Activated CD4-positive, alpha-beta T cell treated with anti-CD3 and anti-CD28 coated beads for 4 hours (primary cell): ENCODE data around the gene ROS1.

Experiments used
- DNase-seq, 2 donors: peaks; one replicate each; pipeline ENCODE4 v3.0.0-alpha.2; 2020

Gene ROS1

DNA sequence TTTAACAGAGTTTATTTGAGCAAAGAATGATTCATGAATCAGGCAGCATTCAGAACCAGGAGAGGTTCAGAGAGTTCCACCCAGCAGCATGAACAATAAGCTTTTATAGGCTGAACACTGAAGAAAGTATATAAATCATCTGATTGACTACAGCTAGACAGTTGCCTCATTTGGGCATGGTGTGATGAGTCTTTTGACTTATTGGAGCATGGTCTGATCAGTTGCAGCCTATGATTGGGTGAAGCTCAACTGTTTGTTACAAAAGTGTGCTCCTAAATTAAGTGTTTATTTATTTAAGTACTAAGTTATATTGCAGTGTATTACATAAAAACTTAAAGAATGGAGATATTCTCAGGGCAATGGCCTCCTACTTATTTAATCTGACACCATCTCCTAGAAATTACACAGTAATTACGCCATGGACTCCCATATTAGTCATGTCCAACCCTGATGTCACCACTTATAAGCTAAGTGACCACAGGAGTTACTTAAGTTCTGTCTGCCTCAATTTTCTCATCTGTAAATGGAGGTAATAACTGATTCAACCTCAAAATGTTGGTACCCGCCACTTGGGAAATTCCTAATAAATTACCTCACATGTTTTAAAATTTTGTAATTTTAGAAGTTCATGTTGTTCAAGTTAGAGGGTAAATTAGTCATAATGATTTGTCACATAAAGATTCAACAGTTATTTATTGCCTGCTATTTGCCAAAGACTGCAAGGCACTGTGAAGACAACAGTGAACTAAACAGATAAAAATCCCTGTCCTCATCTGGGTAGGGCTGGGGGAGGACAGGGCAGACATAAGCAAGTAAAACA is 15.2 kb upstream of the ROS1 start:
- DNase-seq: no peak

GRCh38 chr6:117432273-117432672 is 6.5 kb upstream of the ROS1 start:
- DNase-seq: no peak

DNA sequence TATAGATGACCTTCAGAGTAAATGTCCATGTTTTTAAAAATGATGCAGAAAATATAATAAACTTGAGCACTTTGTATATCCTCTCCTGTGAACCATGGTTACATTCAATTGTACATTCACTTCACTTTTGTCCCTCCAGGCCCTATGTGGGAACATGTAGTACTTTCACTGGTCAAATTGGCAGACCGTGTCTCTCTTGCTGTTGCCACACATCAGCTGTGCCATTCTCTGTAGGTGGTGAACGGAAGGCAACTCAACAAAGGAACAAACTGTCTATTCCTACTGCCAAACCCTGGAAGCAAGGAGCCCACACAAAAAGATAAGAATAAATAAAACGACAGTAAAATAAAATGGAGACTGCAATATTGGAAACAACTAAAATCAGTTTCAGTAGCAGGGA is 2.0 kb downstream of the ROS1 start:
- DNase-seq: no peak

- no peak for DNase-seq
Observed at GRCh38 chr6:117418320-117418719, 7.4 kb downstream of the ROS1 start.

DNA sequence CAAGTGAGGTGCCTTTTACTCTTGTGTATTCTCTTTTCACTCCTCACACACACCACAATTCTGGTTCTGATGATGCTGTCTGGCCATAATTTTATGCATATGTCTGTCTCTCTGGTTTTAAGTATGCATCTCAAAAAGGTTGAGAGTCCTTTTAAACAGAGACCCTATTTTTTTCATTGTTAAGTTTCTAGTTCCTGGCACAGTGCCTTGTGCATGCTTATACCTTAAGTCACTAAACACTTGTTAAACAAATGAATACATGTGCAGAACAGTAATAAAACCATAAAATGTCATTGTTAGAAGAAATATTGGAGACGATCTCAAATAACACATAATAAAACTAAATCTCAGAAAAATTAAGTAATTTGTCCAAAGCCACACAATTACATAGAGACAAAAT is 7.9 kb downstream of the ROS1 start:
- no peak for DNase-seq

DNA sequence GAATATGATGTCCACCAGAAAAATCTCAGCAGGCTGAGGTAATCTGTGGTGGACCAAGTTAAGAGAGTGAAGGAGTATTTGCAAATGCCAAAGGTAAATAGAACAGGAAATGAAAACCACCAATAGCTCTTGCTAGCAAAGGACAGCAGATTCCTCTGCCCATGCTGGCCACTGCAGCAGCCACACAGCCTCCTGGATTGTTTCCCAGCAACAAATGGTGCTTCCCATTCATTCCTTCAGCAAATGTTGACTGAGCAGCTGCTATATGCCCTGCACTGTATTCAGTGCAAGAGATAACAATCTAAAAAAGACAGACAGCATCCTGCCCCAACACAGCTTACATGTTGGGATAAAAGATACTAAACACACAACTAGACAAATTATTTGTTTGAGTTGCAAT is 11.0 kb downstream of the ROS1 start:
- DNase-seq: no peak

- no peak for DNase-seq
Observed at GRCh38 chr6:117411474-117411873, 14.3 kb downstream of the ROS1 start.

GRCh38 chr6:117409863-117410262 is 15.9 kb downstream of the ROS1 start:
- no peak for DNase-seq

- no peak for DNase-seq
Observed at GRCh38 chr6:117409420-117409819, 16.3 kb downstream of the ROS1 start.

- DNase-seq: no peak
Observed at GRCh38 chr6:117404548-117404947, 21.2 kb downstream of the ROS1 start.

- no peak for DNase-seq
Observed at GRCh38 chr6:117401799-117402198, 23.9 kb downstream of the ROS1 start.

GRCh38 chr6:117399924-117400323 is 25.8 kb downstream of the ROS1 start:
- DNase-seq: no peak

- no peak for DNase-seq
Observed at GRCh38 chr6:117399126-117399525, 26.6 kb downstream of the ROS1 start.

GRCh38 chr6:117397536-117398227 is 28.1 kb downstream of the ROS1 start:
- DNase-seq: no peak

DNA sequence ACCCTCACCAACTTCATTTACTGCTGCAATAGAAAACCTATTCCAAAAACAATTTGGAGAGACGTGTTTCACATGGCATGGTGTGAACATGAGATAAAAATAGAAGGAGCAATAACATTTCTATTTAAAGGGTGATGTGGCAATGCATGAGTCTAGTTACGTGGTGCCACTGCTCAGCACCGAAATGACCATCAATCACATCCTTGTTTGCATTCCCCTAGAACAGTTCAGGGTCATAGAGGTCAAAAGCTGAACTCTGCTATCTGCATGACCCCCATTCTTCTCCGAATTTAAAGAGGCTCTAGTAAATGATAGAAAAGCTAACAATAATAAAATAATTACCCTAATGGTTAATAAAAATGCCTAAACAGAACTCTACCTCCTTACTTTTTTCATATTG is 29.5 kb downstream of the ROS1 start:
- no peak for DNase-seq

DNA sequence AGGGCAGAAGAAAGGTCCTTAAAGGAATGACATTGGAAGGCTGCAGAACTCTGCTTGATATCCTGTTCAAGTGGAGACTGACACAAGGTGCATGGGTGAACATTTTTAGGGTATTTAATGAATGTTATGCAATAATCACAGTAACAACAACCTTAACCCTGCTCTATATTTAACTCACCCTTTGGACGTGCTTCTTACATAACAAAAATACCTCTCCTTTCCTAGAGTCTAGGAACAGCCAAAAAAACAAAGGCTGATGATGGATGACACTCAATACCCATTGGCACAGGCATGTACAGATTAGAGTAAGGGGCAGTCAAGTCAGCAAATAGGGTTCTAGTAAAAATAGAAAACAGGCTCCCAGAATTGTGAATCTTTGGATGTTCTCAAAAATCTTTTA is 30.6 kb downstream of the ROS1 start:
- no peak for DNase-seq

DNA sequence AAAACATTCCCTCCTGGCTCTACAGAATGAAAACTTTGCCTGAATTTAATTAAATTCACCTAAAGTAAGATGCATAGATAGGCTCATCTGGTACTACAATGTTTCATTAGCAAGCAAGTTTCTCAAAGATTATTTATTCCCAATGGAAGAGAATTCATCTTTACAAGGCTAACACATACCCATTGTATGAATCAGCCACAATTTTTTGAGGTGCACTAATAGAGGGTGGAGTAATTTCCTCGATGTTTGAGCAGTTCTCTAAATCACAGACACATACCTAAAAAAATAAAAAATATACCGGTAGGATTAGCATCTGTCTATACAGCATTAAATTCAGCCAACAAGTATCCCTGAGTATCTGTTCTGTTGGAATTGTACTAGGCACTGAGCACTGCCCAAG is 32.7 kb downstream of the ROS1 start:
- DNase-seq: no peak

DNA sequence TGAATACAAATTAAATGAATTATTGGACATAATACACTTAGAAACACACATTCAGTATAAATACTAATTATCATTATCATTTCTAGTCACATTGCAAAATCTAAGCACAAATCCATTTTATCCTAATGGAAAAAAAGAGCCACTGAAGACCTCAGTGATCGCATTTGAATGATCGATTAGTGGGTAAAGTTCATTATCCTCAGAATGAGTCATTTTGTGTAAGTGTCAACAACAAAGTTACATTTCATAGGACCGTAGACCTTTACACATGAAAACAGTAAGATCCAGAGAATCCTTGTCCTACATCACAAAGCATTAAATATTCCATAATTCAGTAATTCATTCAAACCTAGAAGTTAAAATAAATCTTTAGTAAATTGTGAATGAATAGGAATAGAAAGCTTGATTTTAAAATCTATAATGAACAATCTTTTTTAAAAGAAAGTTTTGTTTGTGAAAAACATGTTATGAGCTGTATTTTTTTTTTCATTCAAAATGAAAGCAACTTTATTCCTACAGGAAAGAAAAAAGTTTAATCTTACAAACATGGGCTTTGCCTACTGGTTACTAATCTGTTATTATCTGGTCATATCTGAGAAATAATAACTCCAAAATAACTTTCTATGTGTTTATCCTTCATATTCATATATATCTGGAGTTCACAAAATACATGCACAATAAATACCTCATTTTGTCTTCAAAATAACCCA is 33.7 kb downstream of the ROS1 start:
- no peak for DNase-seq

DNA sequence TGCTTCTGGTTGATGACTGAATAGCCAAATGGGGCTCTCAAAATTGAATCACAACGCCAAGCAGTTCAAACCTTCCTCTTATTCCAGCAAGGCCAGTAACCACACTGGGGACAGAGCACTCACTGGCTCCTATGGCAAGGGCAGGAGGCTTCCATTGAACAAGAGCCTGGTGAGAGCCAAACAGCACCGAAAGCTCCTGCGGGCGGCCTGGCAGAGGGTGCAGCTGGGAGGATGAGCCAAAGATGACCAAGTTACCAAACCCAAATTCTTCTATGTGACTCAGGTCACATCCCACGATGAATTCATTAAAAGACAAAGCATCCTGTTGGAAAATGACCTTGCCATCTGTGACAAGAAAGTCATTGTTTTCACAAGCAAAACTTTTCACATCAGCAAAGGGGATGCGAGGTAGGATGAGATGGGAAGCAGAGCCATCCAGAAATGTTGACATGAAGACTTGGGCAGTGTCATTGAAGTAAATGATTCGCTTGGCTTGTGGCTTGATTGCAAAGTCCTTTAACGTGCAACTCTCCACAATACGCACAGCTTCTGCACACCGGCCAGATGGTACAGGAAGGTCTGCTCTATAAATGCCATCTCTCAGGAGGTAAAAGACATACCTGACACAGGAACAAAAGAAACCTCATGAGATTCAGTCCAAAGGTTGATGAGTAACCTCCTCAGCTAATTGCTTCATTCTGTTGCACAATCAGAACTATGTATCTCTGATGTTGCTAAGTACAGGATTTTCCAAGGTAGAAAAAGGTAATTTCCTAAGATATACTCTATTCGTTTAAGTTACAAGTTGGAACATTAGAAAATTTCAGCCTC is 36.3 kb downstream of the ROS1 start:
- no peak for DNase-seq

DNA sequence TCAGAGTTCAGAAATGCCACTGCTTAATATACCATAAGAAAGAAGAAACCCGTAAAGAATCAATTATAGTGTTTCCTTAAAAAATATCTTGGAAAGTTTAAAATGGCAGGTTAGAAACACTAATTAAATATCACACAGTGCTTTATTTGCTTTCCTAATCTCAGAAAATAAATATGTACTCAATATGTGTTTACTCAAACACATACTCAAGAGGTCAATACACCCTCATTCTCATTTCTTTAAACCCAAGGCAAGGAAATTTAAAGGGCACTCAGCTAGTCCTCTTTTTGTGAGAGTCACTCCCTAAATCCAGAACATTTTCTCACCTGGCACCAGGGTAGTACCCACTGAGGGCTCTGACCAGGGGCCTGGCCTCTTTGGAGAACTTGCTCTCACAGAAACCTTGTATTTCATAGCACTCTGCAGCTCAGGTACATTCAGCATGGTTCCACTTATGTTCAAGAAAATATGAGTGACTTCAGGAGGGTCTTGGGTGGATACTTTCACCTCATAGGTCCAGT is 38.2 kb downstream of the ROS1 start:
- no peak for DNase-seq

GRCh38 chr6:117384659-117385058 is 41.1 kb downstream of the ROS1 start:
- no peak for DNase-seq

DNA sequence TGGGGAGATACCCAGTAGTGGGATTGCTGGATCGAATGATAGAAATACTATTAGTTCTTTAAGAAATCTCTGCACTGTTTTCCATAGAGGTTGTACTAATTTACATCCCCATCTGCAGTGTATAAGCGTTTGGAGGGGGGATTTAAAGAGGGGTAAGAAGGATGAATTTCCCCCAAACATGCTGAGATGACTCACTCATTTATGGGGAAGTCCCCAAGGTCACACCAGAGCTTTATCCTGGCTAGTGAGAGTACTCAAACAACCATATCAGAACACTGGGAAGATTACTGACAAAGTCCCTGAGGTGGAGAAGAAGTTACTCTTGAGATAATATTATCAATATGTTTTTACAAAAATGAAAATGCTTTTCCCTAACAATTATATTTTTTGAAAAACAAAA is 44.0 kb downstream of the ROS1 start:
- no peak for DNase-seq

GRCh38 chr6:117380298-117380697 is 45.4 kb downstream of the ROS1 start:
- no peak for DNase-seq
